Measurements from ENCODE around the gene HSDL1.

HSDL1 gene

GRCh38 chr16:84176192-84177053 is 31.4 kb upstream of the HSDL1 start:
- no peak for DNase-seq (ENCODE audit: low read depth)

- DNase-seq (ENCODE audit: low read depth): no peak
Observed at GRCh38 chr16:84175350-84176081, 30.5 kb upstream of the HSDL1 start.

GRCh38 chr16:84174396-84174795 is 29.4 kb upstream of the HSDL1 start:
- DNase-seq (ENCODE audit: low read depth): no peak

- no peak for DNase-seq (ENCODE audit: low read depth)
Observed at GRCh38 chr16:84169765-84170310, 24.9 kb upstream of the HSDL1 start.

GRCh38 chr16:84166796-84167695 is 22.1 kb upstream of the HSDL1 start:
- DNase-seq (ENCODE audit: low read depth): no peak

GRCh38 chr16:84165746-84166145 is 20.8 kb upstream of the HSDL1 start:
- no peak for DNase-seq (ENCODE audit: low read depth)

- DNase-seq (ENCODE audit: low read depth): no peak
Observed at GRCh38 chr16:84161801-84162200, 16.8 kb upstream of the HSDL1 start.

GRCh38 chr16:84161037-84161436 is 16.1 kb upstream of the HSDL1 start:
- no peak for DNase-seq (ENCODE audit: low read depth)

GRCh38 chr16:84159800-84160199 is 14.8 kb upstream of the HSDL1 start:
- DNase-seq (ENCODE audit: low read depth): no peak

- no peak for DNase-seq (ENCODE audit: low read depth)
Observed at GRCh38 chr16:84159007-84159406, 14.0 kb upstream of the HSDL1 start.

- no peak for DNase-seq (ENCODE audit: low read depth)
Observed at GRCh38 chr16:84156342-84156784, 11.4 kb upstream of the HSDL1 start.

- no peak for DNase-seq (ENCODE audit: low read depth)
Observed at GRCh38 chr16:84155771-84156170, 10.8 kb upstream of the HSDL1 start.

GRCh38 chr16:84155226-84155625 is 10.2 kb upstream of the HSDL1 start:
- no peak for DNase-seq (ENCODE audit: low read depth)

- no peak for DNase-seq (ENCODE audit: low read depth)
Observed at GRCh38 chr16:84153660-84154214, 8.8 kb upstream of the HSDL1 start.

GRCh38 chr16:84150926-84151325 is 5.9 kb upstream of the HSDL1 start:
- DNase-seq (ENCODE audit: low read depth): no peak

GRCh38 chr16:84144209-84144858 is 643 bp downstream of the HSDL1 start:
- DNase-seq (ENCODE audit: low read depth): no peak

GRCh38 chr16:84143784-84144199 is 1.2 kb downstream of the HSDL1 start:
- DNase-seq (ENCODE audit: low read depth): no peak

GRCh38 chr16:84143081-84143480 is 1.9 kb downstream of the HSDL1 start:
- no peak for DNase-seq (ENCODE audit: low read depth)

GRCh38 chr16:84141143-84141670 is 3.8 kb downstream of the HSDL1 start:
- DNase-seq (ENCODE audit: low read depth): no peak

GRCh38 chr16:84139628-84140258 is 5.2 kb downstream of the HSDL1 start:
- DNase-seq (ENCODE audit: low read depth): no peak

All from fibroblast of the conjunctiva (primary cell).